PC-3 (cell line): ENCODE measurements around the gene ERO1B. TPM values are rescaled to one million over a fixed set of nuclear protein-coding genes. Genes with fewer than 3 reads are reported as not detected.
"Not testable (repeated sequence)": the region's sequence is repeated elsewhere in the genome, so short reads cannot be mapped to it uniquely, and the experiment has no call there.

Source experiments
- ATAC-seq: fragments of 200-7000 bp; cut with Tn5 transposase; 2 replicates; pipeline ENCODE4 v1.9.1; 2020; ENCODE audit warnings: mild to moderate bottlenecking, moderate library complexity
- BruUV-seq: library from RNA; stranded (reverse); fragments of 400-500 nt; replicated peaks from 2 replicates; lab custom pipeline; 2021; lab: Mats Ljungman, UMichigan
- CTCF ChIA-PET: fragments of 300-600 bp; sonication (Branson Sonifier 250); formaldehyde crosslinking; loops from one replicate; lab custom pipeline; 2022; ENCODE audit warnings: antibody characterized with exemption; lab: Charles Lee
- POLR2A ChIA-PET: fragments of 300-600 bp; sonication (Branson Sonifier 250); formaldehyde crosslinking; loops from one replicate; lab custom pipeline; 2022; ENCODE audit warnings: antibody characterized with exemption; ENCODE audit not compliant: unreplicated experiment; lab: Charles Lee
- DNase-seq: peaks from one replicate; pipeline ENCODE4 v3.0.0-alpha.2; 2015
- H2AFZ ChIP-seq: fragments of 300-600 bp; sonication (generic); 2 replicates; pipeline ENCODE4 v1.6.0; 2016; ENCODE audit warnings: antibody characterized with exemption, low read length
- H3F3A ChIP-seq: fragments of 300-600 bp; sonication (generic); one replicate; pipeline ENCODE4 v1.6.0; 2017; ENCODE audit warnings: antibody characterized with exemption, low read length, control low read depth, mild to moderate bottlenecking; ENCODE audit not compliant: unreplicated experiment
- H3K27ac ChIP-seq: fragments of 300-600 bp; sonication (generic); 2 replicates; pipeline ENCODE4 v1.5.1; 2016; ENCODE audit warnings: mild to moderate bottlenecking, low read length
- H3K27me3 ChIP-seq: fragments of 300-600 bp; sonication (generic); 2 replicates; pipeline ENCODE4 v1.6.1; 2016; ENCODE audit warnings: low read length, mixed read lengths
- H3K36me3 ChIP-seq: fragments of 300-600 bp; sonication (generic); 2 replicates; pipeline ENCODE4 v1.6.1; 2016; ENCODE audit warnings: low read depth, mixed run types, low read length, mixed read lengths
- H3K4me1 ChIP-seq: fragments of 300-600 bp; sonication (generic); 2 replicates; pipeline ENCODE4 v1.5.1; 2016; ENCODE audit warnings: low read length; ENCODE audit not compliant: insufficient read depth
- H3K4me2 ChIP-seq: fragments of 300-600 bp; sonication (generic); 2 replicates; pipeline ENCODE4 v1.6.0; 2016; ENCODE audit warnings: low read length
- H3K4me3 ChIP-seq: fragments of 300-600 bp; sonication (generic); 2 replicates; pipeline ENCODE4 v1.5.1; 2016; ENCODE audit warnings: mild to moderate bottlenecking, low read length, mixed read lengths
- H3K79me2 ChIP-seq: fragments of 300-600 bp; sonication (generic); 2 replicates; pipeline ENCODE4 v1.6.1; 2017; ENCODE audit warnings: low read length, mixed read lengths
- H3K9ac ChIP-seq: fragments of 300-600 bp; sonication (generic); 2 replicates; pipeline ENCODE4 v1.6.0; 2016; ENCODE audit warnings: mild to moderate bottlenecking, low read length
- H3K9me2 ChIP-seq: fragments of 300-600 bp; sonication (generic); replicated peaks from 2 replicates; pipeline ENCODE4 v1.6.1; 2016; ENCODE audit warnings: mixed run types, low read length, mixed read lengths
- H3K9me3 ChIP-seq: fragments of 300-600 bp; sonication (generic); 2 replicates; pipeline ENCODE4 v1.6.1; 2016; ENCODE audit warnings: low read length, mixed read lengths
- H4K20me1 ChIP-seq: fragments of 300-600 bp; sonication (generic); 2 replicates; pipeline ENCODE4 v1.6.1; 2016; ENCODE audit warnings: low read length, mixed read lengths
- EZH2 ChIP-seq: fragments of 300-600 bp; sonication (generic); IDR thresholded peaks from one replicate; pipeline ENCODE4 v1.6.1; 2017; ENCODE audit warnings: antibody characterized with exemption, mild to moderate bottlenecking, low read length; ENCODE audit not compliant: unreplicated experiment
- EZH2phosphoT487 ChIP-seq: fragments of 300-600 bp; sonication (generic); IDR thresholded peaks from 2 replicates; pipeline ENCODE4 v1.6.1; 2018; ENCODE audit warnings: mild to moderate bottlenecking, antibody characterized with exemption, low read length, borderline replicate concordance
- intact Hi-C: fragments of 100-400 bp; cut with micrococcal nuclease; formaldehyde crosslinking; loops from 2 replicates; pipeline ENCODE4 v1.9.0; 2023
- total RNA-seq: library from RNA; depleted of rRNA; stranded (reverse); fragments of >200 nt; gene quantifications from 2 replicates; pipeline ENCODE4 v1.2.3, GENCODE V29; 2014
- TF ChIP-seq, protein P1 (sequence below): fragments of 300-600 bp; sonication (generic); conservative IDR thresholded peaks from 2 replicates; pipeline ENCODE4 v1.5.1; 2017; ENCODE audit warnings: antibody characterized with exemption, low read depth, mild to moderate bottlenecking, low read length

Gene ERO1B
- total RNA-seq, 1 experiment from 2014 or later: 0.95 TPM

DNA sequence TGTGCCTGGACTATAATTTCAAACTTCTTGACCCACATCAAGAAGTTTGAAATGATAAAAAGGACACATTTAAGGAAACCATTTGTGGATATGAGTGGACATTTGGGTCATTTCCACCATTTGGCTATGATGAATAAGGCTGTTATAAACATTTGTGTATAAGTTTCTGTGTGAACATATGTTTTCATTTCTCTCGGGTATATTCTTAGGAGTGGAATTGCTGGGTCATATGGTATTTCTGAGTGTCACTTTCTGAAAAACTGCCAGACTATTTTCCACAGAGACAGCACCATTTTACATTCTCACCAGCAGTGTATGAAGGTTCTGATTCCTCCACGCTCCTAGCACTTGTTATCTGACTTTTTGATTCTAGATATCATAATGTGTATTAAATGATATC, 88.6 kb downstream of the ERO1B start:
- ATAC-seq: no peak
- BruUV-seq: no TSS peak
- H3K36me3 ChIP-seq: no peaks in the 10 kb centered on the region

DNA sequence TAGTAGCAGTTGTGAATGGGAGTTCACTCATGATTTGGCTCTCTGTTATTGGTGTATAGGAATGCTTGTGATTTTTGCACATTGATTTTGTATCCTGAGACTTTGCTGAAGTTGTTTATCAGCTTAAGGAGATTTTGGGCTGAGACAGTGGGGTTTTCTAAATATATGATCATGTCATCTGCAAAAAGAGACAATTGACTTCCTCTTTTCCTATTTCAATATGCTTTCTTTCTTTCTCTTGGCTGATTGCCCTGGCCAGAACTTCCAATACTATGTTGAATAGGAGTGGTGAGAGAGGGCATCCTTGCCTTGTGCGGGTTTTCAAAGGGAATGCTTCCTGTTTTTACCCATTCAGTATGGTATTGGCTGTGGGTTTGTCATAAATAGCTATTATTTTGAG, 93.7 kb downstream of the ERO1B start:
- DNase-seq, H4K20me1 ChIP-seq, POLR2A ChIA-PET, H3K27me3 ChIP-seq, H3K4me3 ChIP-seq, H3K9me3 ChIP-seq, ATAC-seq, H3K4me2 ChIP-seq, H3K4me1 ChIP-seq, H2AFZ ChIP-seq, intact Hi-C loops, H3K36me3 ChIP-seq, H3K79me2 ChIP-seq, H3K9me2 ChIP-seq, H3K9ac ChIP-seq, BruUV-seq, H3K27ac ChIP-seq, H3F3A ChIP-seq: not testable (repeated sequence)
- CTCF ChIA-PET: interaction anchor here (0.7 kb wide), 1 partner anchor 344 kb away, joined by 4 read pairs; no protein-coding TSS in a partner anchor

More for the DNA sequence above, 88.6 kb downstream of the ERO1B start:
- no peak overlapping the region for H3K27ac ChIP-seq
- POLR2A ChIA-PET: no interaction called here
- no peak overlapping the region for H3K4me2 ChIP-seq
- TF ChIP-seq, protein P1, sequence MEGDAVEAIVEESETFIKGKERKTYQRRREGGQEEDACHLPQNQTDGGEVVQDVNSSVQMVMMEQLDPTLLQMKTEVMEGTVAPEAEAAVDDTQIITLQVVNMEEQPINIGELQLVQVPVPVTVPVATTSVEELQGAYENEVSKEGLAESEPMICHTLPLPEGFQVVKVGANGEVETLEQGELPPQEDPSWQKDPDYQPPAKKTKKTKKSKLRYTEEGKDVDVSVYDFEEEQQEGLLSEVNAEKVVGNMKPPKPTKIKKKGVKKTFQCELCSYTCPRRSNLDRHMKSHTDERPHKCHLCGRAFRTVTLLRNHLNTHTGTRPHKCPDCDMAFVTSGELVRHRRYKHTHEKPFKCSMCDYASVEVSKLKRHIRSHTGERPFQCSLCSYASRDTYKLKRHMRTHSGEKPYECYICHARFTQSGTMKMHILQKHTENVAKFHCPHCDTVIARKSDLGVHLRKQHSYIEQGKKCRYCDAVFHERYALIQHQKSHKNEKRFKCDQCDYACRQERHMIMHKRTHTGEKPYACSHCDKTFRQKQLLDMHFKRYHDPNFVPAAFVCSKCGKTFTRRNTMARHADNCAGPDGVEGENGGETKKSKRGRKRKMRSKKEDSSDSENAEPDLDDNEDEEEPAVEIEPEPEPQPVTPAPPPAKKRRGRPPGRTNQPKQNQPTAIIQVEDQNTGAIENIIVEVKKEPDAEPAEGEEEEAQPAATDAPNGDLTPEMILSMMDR: no peak
- TF ChIP-seq EZH2phosphoT487 (no peak), EZH2 (no peak)
- no peaks in the 10 kb centered on the region for H4K20me1 ChIP-seq
- H3K9me2 ChIP-seq: no peaks in the 10 kb centered on the region
- H3K79me2 ChIP-seq: no peaks in the 10 kb centered on the region
- H3K9ac ChIP-seq: no peak overlapping the region
- CTCF ChIA-PET: no interaction called here
- no peaks in the 10 kb centered on the region for H3K9me3 ChIP-seq
- no peak overlapping the region for H2AFZ ChIP-seq
- no peak overlapping the region for H3K4me3 ChIP-seq
- no peaks in the 10 kb centered on the region for H3F3A ChIP-seq
- no peak for DNase-seq
- intact Hi-C loops: no loop called here
- no peaks in the 10 kb centered on the region for H3K4me1 ChIP-seq
- no peaks in the 10 kb centered on the region for H3K27me3 ChIP-seq

DNA sequence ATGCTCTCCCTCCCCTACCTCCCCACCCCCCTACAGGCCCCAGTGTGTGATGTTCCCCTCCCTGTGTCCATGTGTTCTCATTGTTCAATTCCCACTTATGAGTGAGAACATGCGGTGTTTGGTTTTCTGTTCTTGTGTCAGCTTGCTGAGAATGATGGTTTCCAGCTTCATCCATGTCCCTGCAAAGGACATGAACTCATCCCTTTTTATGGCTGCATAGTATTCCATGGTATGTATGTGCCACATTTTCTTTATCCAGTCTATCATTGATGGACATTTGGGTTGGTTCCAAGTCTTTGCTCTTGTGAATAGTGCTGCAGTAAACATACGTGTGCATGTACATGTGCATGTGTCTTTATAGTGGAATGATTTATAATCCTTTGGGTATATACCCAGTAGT, 95.3 kb downstream of the ERO1B start:
- H3K27me3 ChIP-seq, BruUV-seq, H3K79me2 ChIP-seq, H3K4me2 ChIP-seq, H3K4me1 ChIP-seq, H2AFZ ChIP-seq, ATAC-seq, H3K9me2 ChIP-seq, POLR2A ChIA-PET, H3K9ac ChIP-seq, H3K9me3 ChIP-seq, DNase-seq, H3F3A ChIP-seq, H3K36me3 ChIP-seq, intact Hi-C loops, H3K4me3 ChIP-seq, H4K20me1 ChIP-seq, CTCF ChIA-PET, H3K27ac ChIP-seq: not testable (repeated sequence)

DNA sequence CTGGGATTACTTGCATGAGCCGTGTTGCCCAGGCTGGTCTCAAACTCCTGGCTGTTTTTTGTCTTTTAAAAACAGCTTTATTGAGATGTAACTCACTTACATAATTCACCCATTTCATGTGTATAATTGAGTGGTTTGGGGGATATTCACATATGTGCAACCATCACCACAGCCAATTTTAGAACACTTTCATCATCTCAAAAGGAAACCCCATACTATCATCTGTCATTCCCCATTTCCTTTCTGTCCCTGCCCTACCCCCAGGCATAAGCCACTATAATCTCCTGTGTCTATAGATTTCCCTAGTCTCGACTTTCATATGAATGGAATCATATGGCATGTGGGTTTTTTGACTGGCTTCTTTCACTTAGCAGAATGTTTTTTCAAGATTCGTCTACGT, 96.1 kb downstream of the ERO1B start:
- intact Hi-C loops: no loop called here
- H3K4me1 ChIP-seq: peaks cover 9% of the 10 kb centered on the region
- no peaks in the 10 kb centered on the region for H3K79me2 ChIP-seq
- no peak overlapping the region for H2AFZ ChIP-seq
- H3K9ac ChIP-seq: no peak overlapping the region
- TF ChIP-seq EZH2phosphoT487 (no peak), EZH2 (no peak)
- TF ChIP-seq, protein P1: no peak
- no peaks in the 10 kb centered on the region for H3K9me2 ChIP-seq
- no peaks in the 10 kb centered on the region for H3K36me3 ChIP-seq
- no TSS peak for BruUV-seq
- CTCF ChIA-PET: no interaction called here
- ATAC-seq (no peak), DNase-seq (no peak)
- H4K20me1 ChIP-seq: no peaks in the 10 kb centered on the region
- POLR2A ChIA-PET: no interaction called here
- H3K4me3 ChIP-seq: no peak overlapping the region
- no peaks in the 10 kb centered on the region for H3K27me3 ChIP-seq
- no peaks in the 10 kb centered on the region for H3F3A ChIP-seq
- no peak overlapping the region for H3K27ac ChIP-seq
- no peak overlapping the region for H3K4me2 ChIP-seq
- H3K9me3 ChIP-seq: no peaks in the 10 kb centered on the region
